ENCODE measurements around the gene REV3L. TPM values are rescaled to one million over a fixed set of nuclear protein-coding genes. Genes with fewer than 3 reads are reported as not detected.

Gene REV3L
- total and polyA plus RNA-seq, 12 donors: 16.8 to 45.7 (median 26.6) TPM

- intact Hi-C loops (cut with DNase I): no loop called here
- Histone ChIP-seq H3K4me3 (no peak overlapping the region), H3K36me3 (replicated peaks in 1 of 2) (peaks cover 0 to 28% of the 10 kb centered on the region in 2 donors), H3K27ac (no peak overlapping the region), H3K4me1 (replicated peaks in 1 of 2) (no peaks in the 10 kb centered on the region), H3K9me3 (replicated peaks in 1 of 3) (no peaks in the 10 kb centered on the region), H3K27me3 (no peaks in the 10 kb centered on the region)
- DNase-seq: peak in 3 of 7 donors; percentile 7 to 43 (median 36)
- WGBS, 4 donors: 74 to 84% (median 76%) methylated on average over 6 to 9 of the region's 9 CpGs
- no peak for TF ChIP-seq POLR2A (IDR thresholded peaks at IDR 0.05)
Observed at GRCh38 chr6:111382476-111383294, 100.3 kb downstream of the REV3L start.

DNA sequence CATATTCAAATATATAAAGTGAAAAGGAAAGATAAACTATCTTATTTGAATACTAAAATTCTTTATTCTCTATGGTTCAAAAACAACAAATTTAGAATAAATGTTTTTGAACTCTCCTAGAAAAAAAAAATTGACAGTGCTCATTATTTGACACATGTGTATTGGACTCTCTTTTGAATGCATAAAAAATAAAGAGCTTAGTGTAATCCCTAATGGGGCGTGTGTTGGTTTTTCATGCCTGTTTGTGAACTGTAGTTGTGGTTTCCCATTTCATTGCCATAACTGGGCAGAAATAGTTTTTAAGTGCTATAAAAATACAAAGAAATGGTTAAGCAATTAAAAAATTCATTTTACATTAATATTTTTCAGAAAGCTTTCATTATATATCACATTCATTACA lies 101.3 kb downstream of the REV3L start:
- Histone ChIP-seq H3K36me3 (replicated peaks in 1 of 2) (peaks cover 0 to 26% of the 10 kb centered on the region in 2 donors), H3K27me3 (no peaks in the 10 kb centered on the region), H3K27ac (no peak overlapping the region), H3K4me3 (no peak overlapping the region), H3K4me1 (replicated peaks in 1 of 2) (no peaks in the 10 kb centered on the region), H3K9me3 (replicated peaks in 1 of 3) (no peaks in the 10 kb centered on the region)
- WGBS, 4 donors: 96 to 100% (median 98%) methylated on average over 1 of the region's 1 CpG
- DNase-seq: no peak
- TF ChIP-seq POLR2A (IDR thresholded peaks at IDR 0.05) (no peak), CTCF (IDR thresholded peaks at IDR 0.05) (no peak)
- intact Hi-C loops (cut with DNase I): no loop called here

- TF ChIP-seq POLR2A (IDR thresholded peaks at IDR 0.05) (no peak), CTCF (IDR thresholded peaks at IDR 0.05) (no peak)
- H3K4me1 ChIP-seq (replicated peaks in 1 of 2): no peaks in the 10 kb centered on the region
- no peaks in the 10 kb centered on the region for H3K9me3 ChIP-seq (replicated peaks in 1 of 3)
- no peak overlapping the region for H3K4me3 ChIP-seq
- peaks cover 0 to 26% of the 10 kb centered on the region in 2 donors for H3K36me3 ChIP-seq (replicated peaks in 1 of 2)
- no peaks in the 10 kb centered on the region for H3K27me3 ChIP-seq
- DNase-seq: no peak
- no peak overlapping the region for H3K27ac ChIP-seq
- intact Hi-C loops (cut with DNase I): no loop called here
Observed at GRCh38 chr6:111381123-111381522, 101.9 kb downstream of the REV3L start.

DNA sequence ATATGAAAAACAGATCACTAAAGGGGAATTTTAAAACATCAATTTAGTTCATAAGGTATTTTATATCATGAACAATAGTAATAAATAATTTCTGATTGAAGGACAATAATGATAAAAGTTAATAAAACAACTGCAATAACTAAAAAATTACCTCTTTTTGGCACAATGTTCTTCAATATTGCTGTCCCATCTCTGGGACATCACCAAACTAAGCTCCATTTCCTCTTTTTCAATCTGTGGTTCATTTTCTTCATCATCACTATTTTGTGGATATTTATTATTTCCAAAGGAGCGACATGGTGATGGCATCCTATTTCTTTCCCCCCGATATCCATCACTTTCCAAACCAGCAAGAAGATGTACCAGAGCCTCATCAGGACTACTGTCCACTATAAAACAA lies 103.2 kb downstream of the REV3L start:
- H3K36me3 ChIP-seq (replicated peaks in 1 of 2): peaks cover 0 to 36% of the 10 kb centered on the region in 2 donors

More for the DNA sequence above, 103.2 kb downstream of the REV3L start:
- TF ChIP-seq CTCF (IDR thresholded peaks at IDR 0.05) (no peak), POLR2A (IDR thresholded peaks at IDR 0.05) (no peak)
- Histone ChIP-seq H3K4me1 (replicated peaks in 1 of 2) (no peaks in the 10 kb centered on the region), H3K9me3 (replicated peaks in 1 of 3) (no peaks in the 10 kb centered on the region), H3K27me3 (no peaks in the 10 kb centered on the region), H3K4me3 (no peak overlapping the region), H3K27ac (no peak overlapping the region)
- DNase-seq: no peak
- 94 to 99% (median 96%) methylated on average over 2 of the region's 2 CpGs for WGBS, 4 donors
- intact Hi-C loops (cut with DNase I): loop anchor here in 1 of 2 donors (10.0 kb wide), 1 partner anchor 265 kb away; no protein-coding TSS in a partner anchor

Measured in adrenal gland (tissue), 12 donors.